Activated CD8-positive, alpha-beta memory T cell treated with anti-CD3 and anti-CD28 coated beads, Interleukin-2, amount 50 U/mL, for 1 hour (primary cell): ENCODE data around the gene DDIAS.
"Not testable (repeated sequence)": the region's sequence is repeated elsewhere in the genome, so short reads cannot be mapped to it uniquely, and the experiment has no call there.

ENCODE experiments used
- DNase-seq: peaks from one replicate; pipeline ENCODE4 v3.0.0-alpha.2; 2020; ENCODE audit errors: extremely low read depth

DDIAS gene

DNA sequence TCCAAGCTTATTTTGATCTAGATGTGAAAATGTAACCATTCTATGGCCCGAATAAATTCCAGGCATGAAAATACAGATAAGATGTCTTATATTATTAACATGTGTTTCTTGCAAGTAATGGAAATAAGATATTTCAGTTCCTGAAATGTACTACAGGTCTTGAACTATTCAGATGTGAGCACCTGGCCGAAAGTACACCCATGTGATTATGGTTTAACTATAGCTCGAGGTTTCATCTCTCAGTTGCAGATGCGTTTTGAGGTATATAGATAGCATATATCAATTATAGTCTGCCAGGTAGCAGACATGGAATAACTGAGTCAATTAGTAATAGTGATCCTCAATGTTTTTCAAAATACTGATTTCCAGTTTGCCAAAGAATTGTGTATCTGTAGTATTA is 68.3 kb downstream of the DDIAS start:
- DNase-seq, result no peak

DNA sequence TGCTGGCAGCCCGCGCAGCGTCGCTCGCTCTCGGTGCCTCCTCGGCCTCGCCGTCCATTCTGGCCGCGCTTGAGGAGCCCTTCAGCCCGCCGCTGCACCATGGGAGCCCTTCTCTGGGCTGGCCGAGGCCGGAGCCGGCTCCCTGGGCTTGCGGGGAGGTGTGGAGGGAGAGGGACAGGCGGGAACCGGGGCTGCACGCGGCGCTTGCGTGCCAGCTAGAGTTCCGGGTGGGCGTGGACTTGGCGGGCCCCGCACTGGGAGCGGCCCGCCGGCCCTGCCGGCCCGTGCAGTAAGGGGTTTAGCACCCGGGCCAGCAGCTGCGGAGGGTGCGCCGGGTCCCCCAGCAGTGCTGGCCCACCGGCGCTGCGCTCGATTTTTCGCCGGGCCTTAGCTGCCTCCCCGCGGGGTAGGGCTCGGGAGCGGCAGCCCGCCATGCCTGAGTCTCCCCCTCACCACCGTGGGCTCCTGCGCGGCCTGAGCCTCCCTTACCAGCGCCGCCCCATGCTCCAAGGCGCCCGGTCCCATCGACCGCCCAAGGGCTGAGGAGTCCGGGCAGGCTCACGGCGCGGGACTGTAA is 69.1 kb downstream of the DDIAS start:
- DNase-seq, result not testable (repeated sequence)

DNA sequence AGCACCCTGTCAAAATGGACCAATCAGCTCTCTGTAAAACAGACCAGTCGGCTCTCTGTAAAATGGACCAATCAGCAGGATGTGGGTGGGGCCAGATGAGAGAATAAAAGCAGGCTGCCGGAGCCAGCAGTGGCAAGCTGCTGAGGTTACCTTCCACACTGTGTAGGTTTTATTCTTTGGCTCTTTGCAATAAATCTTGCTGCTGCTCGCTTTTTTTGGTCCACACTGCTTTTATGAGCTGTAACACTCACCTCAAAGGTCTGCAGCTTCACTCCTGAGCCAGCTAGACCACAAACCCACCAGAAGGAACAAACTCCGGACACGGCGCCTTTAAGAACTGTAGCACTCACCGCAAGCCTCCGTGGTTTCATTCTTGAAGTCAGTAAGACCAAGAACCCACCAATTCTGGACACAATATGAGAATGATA is 70.0 kb downstream of the DDIAS start:
- DNase-seq, result not testable (repeated sequence)

DNA sequence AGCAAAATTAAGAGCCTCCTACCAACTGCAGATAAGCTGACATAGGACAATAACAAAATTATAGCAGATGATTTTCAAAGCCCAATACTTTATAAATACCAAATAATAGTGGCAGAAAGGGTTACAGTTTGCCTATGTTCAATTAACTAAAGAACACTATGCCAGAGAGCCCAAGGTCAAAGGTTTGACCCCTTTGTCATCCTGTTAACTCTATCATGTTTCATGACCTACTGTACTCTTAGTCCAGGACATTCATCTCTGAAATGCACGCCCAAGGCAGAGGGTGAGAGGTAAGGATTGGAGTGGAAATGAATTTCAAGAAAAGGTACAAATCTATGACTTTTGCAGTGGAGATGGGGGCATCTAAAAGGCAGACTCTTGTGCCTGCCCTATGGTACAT is 70.6 kb downstream of the DDIAS start:
- no peak for DNase-seq

DNA sequence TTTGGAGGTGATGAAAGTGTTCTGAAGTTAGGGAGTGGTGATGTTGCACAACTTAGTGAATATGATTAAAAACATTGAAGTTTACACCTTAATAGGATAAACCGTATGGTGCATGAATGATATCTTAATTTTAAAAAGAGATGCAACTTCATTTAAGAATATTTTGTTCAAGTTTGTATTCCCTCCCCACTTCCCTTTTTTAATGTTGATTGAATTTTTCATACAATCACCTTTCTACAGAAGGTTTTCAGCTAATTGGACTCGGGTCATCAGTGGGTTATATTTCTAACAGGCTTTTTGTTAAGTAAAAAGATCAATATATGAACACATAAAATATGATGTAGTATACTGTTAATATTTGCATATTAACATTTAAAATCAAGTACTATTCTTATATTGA is 72.6 kb downstream of the DDIAS start:
- DNase-seq, result no peak

DNA sequence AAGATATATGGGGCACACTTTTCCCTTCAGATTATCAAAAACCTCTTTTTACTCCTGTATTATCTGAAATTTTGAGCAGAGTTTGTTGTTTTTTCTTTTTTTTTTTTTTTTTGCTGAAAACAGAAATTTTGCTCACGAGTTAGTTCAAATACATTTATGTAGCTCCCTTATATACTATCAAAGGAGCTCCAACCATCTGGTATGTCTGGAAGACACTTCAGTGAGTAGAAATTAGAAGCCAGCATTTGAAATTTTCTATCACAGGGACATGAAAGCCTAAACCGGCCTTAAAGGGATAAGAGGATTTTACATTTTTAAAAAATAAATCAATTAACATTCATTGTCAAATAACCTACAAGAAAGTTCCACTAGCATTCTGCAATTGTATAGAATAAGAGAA is 73.3 kb downstream of the DDIAS start:
- no peak for DNase-seq

DNA sequence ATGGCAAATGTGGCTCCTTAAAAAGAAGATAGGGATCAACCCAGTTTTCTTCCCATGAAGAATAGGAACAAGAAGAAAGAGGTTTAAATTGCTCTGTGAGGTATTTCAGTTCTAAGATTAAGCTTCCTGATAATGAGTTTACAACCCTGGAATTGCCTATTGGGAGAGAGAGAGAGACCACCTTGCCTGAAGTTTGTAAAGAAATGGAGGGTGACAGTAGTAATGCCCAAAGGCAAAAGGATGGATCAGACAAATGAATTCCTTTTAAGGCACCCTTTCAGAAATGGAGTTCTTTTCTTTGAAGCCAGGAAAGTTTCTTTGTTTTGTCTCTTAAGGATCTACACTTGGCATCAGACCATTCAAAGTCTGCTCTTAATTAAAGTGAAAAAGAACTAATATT is 74.3 kb downstream of the DDIAS start:
- no peak for DNase-seq

DNA sequence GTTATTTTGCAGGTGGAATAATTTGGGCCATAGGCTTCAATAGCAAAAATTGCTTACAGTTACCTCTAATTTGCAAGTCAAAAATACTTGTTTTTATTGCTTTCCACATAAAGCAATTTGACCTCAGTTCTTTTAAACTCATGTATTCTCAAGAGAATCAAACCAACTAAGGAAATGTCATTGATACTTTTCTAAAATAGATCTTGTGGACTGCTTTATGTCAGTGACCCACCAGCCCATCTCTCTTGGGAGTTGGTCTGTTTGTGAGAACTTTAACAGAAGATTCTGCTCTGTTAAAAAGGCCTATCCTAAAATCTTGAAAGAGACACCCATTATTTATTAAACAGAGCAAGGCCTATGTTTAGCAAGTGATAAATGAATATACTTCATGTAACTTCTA is 75.2 kb downstream of the DDIAS start:
- DNase-seq, result no peak

DNA sequence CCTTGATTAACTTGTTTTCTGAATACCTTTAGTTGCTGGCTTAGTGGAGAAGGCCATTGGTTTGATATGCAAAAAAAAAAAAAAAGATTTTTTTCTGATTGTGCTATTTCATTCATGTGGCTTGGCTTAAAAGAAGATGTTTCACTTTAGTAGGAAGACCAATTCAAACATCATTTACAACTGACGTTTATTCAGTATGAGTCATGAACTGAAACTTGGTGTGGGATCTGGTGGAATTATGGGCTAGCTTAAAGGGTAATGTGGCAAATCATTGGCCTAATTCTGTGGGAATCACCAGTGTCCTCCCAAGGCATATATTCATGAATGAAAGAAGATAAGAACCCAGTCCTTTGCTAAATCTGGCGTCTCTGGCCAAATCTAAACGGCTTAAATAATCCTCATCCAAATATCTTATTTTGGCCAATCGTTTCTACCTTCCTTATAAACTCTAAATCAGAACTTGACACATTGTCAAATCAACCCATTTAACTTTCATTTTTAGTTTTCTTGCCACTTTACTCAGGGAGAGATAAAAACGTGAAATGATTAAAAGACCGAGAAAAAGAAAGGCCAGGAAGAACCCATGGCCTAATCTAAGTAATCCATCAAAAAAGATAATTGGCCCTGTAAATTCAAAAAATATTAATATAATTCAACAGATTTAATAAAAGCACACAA is 77.0 kb downstream of the DDIAS start:
- DNase-seq, result no peak

DNA sequence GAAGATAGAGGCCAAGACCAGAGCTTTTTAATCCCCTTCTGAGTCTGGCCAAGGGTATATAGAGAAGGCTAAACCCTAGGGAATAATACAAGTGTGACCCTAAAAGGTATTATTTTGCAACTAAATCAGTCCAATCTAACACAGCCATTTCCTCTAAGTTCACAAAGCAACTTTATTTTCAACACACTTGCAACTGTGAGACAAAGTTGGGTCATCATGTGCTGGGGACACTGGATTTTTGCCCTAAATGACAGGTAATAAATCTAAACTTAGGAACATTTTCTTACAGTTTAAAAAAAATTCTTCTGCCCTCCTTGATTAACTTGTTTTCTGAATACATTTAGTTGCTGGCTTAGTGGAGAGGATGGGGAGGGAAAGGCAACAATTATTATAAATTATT is 78.3 kb downstream of the DDIAS start:
- DNase-seq, result no peak

DNA sequence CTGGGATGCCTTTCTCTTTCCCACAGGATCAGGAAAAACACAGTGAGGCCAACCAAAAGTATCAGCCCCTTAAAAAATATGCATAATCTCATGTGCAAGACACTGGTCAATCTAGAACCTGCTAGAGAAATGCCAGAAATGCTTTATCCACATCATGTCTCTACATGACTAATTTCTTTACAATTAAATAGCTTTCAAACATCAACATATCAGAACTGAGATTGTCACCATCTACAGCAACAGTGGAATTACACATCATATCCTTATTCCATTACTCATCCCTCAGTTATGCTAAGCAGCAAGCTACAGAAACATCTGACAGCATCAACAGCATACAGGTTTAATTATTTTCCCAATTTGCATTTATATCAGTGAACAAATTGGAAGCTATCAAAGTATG is 78.8 kb downstream of the DDIAS start:
- no peak for DNase-seq

DNA sequence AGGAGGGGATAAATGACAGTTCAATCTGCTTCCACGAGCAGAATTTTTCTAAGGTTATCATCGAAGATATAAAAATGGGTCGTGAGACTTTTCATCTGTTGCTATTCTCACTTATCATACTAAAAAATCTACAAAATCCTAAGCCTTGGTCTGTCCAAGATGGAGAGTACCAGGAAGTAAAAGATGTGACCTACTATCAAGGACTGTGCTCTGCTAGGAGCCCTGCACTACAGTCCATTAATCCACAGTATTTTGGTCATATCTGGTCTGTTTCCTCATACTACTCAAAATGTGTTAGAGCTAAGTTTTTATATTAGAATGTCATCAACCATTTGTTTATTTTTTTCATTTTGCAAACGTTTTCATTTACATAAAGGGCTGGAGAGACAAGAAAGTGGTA is 79.4 kb downstream of the DDIAS start:
- DNase-seq, result no peak

DNA sequence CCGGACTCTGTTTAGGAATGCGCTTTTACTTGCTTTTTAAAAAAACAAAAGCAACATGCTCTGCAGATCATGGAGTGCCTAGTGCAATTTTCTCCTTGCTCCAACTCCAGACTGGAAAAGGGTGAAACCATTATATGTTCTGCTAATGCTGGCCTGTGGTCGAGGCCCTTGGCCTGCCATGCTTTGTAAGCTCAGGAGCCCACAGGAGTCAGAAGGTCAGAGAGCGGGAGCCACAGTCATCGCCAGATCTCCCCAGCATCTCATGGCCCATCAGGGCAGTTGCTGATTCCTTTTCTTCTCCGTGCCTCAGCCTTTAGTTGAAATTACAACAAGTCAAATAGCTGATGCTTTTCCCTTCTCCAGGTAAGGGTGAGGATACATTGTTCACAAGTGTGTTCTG is 80.3 kb downstream of the DDIAS start:
- no peak for DNase-seq
